Iris pigment epithelial cell (primary cell): ENCODE data around the gene PDGFA.
A peak's percentile ranks its signal among the peaks of the same experiment; 100 is the strongest.

ENCODE experiments used
- DNase-seq: peaks from one replicate; pipeline ENCODE4 v3.0.0-alpha.2; 2011; ENCODE audit warnings: low read depth

Gene PDGFA

DNA sequence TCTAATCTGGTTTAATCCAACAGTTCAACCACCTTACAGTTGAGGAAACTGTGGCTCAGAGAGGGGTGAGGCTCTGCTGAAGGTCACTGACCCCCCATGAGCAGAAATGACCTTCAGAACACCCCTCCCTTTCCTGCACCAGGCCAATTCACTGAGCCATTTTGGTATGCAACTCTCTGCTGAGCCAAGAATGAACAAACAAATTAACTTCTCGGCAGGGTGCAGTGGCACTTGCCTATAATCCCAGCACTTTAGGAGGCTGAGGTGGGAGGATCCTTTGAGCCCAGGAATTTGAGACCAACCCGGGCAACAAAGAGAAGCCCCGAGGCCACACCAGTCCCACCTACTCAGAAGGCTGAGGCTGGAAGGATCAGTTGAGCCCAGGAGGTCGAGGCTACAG lies 29.8 kb downstream of the PDGFA start:
- no peak for DNase-seq

DNA sequence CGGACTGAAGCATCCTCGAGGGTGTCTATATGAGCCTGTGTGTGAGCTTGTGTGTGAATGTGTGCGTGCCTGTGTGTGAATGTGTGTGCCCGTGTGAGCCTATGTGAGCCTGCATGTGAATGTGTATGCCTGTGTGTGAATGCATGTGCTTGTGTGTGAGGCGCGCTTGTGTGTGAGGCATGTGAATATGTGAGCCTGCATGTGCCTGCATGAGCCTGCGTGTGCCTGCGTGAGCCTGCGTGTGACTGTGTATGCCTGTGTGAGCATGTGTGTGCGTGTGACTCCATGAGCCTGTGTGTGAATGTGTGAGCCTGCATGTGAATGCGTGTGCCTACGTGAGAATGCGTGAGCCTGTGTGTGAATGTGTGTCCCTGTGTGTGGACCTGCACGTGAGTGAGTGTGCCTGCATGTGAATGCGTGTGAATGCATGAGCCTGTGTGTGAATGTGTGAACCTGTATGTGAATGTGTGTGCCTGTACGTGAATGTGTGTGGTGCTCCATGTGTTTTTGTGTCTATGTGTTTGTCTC lies 33.4 kb downstream of the PDGFA start:
- no peak for DNase-seq

DNA sequence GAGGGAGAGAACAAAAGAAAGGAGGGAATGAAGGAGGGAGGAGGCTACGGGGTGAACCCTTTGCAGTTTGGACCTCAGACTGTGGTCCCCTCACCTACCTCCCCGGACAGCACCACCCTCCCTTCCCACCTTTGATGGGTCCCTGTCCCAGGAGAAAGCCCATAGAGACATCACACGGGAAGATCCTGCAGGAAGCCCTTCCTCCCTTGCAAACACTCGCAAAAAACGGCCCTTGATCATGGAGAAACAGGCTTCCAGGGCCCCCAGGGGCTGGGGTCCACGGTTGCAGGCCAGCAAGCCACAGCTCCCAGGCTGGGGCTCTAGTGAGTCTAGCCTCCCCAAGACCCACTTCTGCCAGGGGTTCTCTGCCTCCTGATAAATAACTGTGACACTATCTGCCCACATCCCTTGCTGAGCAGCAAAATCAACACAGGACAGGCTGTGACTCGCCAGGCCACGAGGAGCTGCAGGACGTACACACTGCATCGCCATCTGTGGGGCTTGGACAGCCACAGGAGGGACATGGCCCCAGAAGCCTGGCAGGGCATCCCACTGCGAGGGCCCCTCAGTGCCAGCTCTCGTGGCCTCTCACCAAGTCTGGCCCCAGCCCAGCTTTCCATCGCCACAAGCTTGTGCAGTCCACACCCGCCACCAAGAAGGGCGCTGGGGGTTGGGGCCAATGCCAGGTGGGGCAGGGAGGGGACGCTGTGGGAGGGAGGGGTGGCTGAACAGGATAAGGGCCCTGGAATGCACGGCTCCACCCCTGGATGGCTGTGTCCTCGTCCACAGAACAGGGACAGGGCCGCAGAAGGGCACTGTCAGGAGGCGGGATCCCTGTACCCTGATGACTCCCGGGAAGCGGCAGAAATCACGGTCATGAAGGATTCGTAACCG lies 34.2 kb downstream of the PDGFA start:
- DNase-seq = no peak

DNA sequence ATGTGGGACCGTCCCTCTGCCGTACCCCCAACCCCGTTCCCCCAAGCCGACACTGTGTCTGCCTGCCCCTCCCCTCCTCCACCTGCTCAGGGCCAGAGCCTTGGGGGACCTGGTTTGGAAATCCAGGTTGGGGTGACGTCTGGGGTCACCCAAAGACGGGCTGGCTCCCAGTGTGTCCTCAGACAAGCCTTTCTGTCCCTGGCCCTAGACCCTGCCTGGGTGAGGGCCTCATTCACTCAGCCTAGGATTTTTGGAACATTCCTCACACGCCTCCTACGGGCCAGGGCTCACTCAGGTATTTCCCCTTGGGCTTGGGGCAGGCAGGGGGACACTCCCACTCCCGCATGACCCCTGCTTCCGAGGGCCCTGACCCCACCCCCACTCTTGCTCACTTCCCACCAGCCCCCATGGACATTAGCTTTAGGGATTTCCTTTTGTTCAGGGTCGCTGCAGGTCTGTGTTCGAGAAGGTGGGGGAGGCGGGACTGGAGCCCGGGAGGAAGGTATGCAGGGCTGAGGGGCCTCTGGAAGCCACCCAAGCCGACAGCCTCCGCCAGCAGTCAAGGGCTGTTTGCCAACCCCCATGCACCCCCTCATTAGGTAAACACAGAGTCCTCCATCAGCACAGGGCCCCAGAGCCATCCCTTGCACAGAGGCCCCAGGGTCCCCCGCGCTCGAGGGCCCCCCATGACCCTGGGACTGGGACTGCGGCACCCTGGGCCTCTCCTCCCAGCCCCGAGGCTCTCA lies 35.1 kb downstream of the PDGFA start:
- no peak for DNase-seq

DNA sequence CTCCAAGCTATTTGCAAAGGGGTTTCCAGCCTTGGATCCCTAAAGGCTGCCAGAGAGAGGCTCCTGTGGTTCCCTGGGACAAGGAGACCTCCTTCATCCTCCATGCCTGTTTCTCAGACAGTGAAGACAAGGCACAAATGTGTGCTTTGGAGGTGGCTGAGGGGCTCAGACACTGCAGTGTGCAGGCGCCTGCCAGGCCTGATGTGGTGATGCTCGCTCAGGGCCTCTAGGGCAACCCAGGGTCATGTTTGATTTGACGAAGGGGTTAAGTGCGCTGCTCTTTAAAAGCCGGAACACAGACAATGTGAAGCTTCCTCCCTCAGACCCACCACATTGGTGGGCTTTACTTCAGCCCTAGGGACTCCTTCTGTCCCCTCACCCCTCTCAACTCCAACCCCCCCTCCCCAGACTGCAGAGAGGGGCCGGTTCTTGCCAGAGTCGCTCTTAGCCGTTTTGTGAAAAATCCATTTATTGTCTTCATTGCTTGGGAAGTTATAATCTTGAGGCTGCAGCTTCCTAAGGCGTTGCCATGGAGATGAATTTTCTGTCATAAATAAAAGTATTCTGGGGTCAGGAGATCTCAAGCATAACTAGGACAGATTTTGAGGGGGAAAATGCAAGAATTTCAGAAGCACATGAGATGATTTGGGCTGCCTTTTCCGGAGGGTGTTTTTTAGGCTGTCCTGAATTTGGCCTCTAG lies 35.8 kb downstream of the PDGFA start:
- DNase-seq = no peak

DNA sequence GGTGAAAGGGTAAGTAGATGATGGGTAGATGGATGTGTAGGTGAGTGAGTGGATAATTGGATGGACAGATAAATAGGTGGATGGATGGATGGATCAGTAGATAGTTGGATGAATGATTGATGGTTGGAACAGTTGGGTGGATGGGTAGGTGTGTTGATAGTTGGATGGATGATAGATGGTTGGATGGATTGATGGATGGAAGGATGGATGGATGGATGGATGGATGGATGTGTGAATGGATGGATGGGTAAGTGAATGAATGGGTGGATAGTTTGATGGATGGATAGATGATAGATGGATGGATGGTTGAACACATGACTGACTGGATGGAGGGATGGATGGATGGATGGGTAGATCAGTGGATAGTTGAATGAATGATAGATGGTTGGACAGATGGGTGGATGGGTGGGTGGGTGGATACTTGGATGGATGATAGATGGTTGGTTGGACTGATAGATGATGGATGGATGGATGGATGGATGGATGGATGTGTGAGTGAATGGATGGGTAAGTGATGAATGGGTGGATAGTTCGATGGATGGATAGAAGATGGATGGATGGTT lies 37.0 kb downstream of the PDGFA start:
- DNase-seq = no peak

DNA sequence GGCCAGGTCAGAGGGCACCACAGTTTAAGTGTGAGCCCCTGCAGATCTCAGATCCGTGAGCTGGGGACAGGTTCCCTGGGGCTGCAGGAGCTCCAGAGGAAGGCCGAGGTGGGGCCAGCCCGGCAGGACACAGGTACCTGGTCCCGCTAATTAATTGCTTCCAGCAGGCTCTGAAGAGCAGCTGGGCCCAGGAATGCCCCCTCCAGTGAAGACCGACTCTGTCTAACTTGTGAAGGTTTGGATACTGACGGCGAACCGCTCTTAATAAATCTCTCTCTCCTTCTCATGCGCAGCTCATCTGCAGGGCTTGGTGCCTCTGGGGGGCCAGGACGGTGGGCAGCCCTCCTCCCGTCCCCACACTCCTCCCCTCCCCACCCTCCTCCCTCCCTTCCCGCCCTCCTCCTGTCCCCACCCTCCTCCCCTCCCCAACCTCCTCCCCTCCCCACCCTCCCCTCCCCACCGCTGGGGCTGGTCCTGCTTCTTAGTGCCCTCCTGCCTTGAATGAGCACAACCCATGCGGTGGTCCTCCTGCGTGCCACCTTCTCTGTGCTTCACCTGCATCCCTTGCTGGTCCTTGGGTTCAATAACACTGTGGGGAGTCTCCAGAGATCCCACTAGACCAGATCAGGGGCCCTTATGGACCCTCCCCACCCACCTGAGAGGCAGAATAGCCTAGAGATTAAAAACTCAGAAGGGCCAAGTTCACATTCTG lies 38.3 kb downstream of the PDGFA start:
- no peak for DNase-seq

DNA sequence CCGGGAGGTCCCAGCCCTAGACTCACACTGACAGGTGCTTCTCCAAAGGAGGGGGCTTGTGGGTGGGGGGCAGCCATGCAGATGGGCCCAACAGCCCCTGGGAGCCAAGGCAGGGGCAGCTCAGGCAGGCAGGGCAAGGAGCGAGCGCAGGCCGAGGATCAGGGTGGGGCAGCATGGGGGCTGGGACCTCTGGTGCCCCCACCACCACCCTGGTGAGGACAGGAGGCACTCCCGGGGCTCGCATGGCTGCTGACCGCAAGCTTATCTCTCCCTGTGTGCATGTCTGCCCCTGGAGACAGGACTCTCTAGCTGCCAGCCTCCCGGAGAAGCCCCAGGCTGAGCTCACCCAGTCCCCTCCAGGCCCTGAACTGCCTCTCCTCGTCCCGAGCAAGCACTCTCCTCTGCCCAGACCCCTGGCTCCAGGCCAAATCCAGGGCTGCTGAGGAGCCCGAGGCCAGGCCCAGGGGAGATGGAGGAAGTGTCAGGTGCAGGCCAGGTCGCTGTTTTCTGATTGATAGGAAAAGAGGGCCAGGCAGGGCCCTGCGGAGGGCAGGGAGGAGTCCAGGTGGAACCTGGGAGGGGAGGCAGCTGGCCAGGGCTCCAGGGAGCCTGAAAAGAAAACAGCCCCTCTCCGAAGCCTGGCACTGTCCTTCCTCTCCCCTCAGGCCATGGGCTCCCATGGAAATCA lies 39.0 kb downstream of the PDGFA start:
- no peak for DNase-seq

DNA sequence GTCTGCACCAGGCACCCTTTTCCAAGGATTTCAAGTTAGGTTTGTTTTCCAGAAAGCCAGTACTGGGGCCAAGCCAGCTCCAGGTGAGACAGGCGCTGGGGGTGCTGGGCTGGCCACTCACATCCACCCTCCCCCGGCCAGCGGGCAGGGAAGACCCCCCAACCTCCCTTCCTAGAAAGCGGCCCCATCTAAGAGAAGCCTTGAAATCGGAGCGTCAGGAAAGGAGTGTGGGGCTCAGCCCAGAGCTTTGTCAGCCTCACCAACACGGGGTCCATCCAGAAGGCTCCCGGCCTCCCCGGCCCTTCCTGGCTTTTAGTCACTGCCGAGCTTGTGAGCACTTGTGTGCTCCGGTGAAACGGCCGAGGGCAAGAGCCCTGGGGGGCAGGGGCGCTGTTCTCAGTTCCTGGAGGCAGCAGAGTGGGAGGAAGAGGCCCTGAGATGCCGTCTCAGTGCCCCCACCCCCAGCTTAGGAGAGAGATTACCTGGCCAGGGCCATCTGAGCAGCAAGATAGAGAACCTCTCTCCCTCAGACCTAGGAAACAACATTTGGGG lies 39.6 kb downstream of the PDGFA start:
- no peak for DNase-seq

DNA sequence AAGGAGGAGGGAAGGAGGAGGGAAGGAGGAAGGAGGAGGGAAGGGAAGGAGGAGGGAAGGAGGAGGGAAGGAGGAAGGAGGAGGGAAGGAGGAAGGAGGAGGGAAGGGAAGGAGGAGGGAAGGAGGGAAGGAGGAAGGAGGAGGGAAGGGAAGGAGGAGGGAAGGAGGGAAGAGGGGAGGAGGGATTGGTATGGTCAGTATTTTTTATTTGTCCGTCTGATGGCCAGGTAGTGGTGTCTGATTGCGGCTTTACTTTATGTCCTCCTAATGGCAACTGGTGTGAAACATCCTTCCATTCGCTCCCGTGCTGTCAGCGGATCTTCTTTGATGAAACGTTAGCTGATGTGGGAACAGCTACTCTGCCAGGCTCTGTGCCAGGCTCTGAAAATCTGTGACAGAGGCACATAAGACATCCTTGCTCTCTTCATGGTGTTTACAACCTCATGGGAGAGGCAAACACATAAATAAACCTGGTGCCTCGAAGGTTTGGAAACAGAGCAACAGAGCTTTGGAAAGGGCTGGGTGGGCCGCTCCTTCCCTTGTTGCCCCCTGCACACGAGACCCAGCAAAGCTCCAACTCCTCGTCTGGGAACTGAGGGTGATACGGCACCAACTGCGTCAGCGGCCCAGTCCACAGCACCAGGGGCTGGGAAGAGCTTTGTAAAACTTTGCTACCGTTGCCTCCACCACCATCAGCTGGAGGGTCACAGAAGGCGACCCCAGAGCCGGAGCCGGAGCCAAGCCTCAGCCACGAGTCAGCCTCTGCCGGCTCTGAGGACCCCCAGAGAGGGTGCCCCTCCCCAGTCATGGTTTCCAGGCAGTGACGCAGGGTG lies 40.3 kb downstream of the PDGFA start:
- DNase-seq = no peak

DNA sequence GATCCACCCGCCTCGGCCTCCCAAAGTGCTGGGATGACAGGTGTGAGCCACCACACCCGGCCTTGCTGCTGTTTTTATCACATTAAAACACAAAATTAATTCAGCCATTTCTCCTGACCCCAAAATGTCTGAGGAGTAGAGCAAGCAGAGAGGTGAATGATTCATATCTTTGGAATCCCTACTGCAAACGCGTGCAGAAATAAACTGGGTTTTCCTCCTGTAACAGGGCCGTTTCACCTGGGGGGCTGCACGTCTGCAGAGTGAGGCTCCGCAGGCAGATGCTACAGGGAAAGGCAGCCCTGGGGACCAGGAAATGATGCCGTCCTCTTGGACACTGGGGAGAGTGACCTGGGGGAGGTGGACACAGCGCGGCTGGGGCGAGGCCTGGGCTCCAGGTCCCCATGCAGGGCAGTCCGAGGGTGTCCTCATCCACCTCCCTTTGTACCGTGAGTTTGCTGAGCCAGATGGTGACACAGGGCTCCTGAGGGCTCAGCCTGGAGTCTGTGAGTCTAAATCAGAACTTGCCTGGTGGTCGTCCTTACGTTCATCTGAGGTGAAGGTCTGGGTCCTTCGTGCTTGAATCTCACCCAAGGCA lies 41.9 kb downstream of the PDGFA start:
- DNase-seq = peak; percentile 30

DNA sequence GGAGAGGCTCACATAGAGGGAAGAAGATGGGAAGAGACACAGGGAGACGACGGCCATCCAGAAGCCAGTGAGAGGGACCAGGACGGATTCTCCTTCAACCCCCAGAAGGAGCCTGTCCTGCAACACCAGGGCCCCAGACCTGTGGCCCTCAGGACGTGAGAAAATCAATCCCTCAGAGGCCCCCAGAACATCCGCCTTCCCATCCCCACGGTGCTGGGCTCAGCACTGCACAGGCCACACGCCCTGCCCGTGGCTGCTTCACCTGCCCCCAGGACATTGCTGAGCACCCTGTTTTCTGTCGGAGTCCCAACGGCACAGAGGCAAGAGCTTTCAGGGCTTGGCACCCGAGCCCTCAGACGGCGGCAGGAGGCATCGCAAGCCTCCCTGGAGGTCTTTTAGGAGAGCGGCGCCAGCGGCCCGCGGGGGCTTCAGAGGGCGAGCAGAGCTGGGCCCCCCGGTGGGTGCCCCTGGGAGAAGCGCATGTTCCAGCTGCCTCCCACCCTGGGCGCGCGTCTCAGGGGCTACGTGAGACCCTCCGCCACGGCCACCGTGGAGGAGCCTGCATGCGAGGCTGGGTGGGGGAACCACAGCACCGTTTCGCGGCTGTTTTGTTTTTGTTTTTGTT lies 42.8 kb downstream of the PDGFA start:
- no peak for DNase-seq

DNA sequence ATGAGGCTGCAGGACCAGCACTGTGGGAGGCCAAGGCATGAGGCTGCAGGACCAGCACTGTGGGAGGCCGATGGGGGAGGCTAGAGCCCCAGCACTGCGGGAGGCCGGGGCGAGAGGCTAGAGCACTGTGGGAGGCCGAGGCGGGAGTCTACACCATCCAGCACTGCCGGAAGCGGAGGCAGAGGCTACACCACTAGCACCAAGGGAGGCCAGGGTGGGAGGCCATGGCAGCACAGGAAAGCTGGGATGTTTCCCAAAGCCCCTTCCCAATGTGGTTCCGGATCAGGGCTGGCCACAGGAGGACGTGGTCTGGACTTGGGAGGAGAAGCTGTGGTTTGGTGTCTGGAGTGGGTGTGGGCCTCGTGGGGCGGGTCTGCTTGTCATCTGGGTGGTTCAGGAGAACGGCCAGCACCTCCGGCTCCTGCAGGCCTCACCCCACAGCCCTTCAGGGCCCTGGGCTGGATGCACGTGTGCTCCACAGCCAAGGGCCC lies 43.6 kb downstream of the PDGFA start:
- no peak for DNase-seq

DNA sequence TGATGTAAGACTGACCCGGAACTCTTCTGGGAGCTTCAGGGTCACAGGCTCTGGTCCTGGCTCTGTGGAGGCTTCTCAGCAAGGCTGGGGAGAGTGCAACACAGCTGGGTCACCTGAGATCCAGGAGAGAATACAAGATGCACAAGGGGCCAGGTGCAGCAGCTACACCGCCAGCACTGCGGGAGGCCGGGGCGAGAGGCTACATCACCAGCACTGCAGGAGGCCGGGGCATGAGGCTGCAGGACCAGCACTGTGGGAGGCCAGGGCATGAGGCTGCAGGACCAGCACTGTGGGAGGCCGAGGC lies 44.3 kb downstream of the PDGFA start:
- no peak for DNase-seq

DNA sequence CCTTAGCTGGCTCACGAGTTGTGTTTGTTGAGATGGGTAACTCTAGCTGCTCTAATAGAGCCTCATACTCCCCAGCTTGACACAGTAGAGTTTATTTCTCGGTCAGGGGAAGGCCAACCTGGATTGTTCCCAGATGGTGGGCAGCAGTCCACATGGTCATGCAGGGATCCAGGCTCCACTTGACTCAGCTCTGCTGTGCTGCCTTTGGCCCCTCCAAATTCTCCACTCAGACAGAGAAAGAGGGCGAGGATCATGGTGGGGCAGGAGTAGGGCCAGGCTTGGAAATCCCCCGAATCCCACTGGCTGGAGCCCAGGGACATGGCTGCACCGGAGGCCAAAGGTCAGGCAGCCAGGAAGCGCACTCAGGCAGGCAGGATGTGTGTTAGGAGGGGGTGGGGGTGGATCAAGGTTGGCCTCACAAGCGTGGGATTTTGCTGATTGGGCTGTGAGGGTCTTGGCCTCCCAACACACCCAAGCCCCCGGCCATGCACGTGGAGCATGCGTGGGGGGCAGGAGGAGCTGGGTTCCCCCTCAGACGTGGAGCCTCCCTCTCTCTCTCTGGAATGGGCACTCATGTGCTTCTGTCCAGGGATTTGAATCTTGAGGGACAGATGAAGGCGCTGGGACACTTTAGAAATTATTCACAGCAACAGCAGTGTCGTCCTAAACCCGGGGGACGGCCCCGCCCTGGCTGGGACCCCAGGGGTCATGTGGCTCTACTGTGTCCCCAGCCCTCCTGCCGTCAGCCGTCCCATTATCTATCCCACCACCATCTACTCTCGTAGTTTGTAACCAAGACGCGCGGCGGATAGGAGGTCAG lies 44.8 kb downstream of the PDGFA start:
- DNase-seq = no peak

DNA sequence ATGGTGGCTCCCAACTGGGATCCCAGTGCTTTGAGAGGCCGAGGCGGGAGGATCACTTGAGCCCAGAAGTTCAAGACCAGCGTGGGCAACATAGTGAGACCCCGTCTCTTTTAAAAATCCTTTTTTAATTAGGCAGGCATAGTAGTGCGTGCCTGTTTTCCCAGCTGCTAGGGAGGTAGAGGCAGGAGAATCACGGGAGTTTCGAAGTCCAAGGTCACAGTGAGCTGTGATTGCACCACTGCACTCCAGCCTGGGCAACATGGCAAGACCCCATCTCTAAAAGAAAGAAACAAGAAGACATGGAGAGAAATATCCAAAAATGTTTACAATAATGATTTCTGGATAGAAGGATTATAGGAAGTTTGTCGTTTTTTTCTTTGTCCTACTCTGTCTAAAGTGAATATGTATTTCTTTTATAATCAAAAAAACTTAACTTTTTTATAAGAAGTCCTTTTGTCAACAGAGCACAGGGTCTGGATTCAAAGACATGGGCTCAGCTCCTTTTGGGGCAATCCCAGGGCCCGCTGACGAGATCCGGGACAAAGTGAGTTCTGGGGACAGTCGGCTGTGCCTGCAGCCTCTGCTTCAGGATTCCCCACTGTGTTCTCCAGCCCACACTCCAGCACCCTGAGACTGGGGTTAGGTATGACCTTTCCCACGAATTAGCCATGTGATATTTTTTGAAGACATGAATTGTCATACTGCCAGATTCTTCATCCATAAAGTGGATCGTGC lies 45.6 kb downstream of the PDGFA start:
- no peak for DNase-seq

DNA sequence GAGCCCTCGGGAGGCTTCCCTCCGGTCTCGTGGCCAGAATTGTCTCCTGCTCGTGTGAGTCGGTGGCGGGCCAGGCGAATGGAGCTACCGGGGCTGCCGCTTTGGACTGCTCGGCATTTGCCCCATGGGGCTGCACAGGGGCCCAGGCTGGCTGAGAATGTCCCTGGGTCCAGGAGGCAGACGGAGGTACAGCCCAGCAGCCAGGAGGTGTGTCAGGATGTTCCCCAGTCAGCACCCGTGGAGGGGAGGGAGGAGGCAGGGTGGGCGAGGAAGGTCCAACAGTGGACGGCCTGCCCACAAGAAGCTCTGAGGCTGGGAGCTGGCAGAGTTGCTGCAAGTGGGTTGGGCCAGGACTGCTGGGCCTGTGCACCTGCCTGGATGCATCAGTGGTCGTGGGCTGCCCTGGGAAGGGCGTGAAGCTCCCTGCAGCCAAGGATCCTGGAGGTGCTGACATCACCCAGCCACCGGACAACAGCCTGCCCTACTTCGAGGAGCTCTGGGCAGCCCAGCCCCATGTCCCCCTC lies 46.4 kb downstream of the PDGFA start:
- no peak for DNase-seq
